Memory B cell (primary cell): Measurements from ENCODE around the gene ARPC5L.

Source experiments
- ATAC-seq: fragments of 150-1000 bp; cut with Tn5 transposase; 2 replicates; pipeline ENCODE4 v1.10.0; 2021; ENCODE audit warnings: low read depth, mild to moderate bottlenecking, moderate library complexity
- DNase-seq, 2 donors: peaks; one replicate each; pipeline ENCODE4 v3.0.0; 2022; ENCODE audit warnings: low spot score in 2 of 2
- H3K27ac Mint-ChIP-seq: one replicate; pipeline ENCODE4 v1.8.0; 2022; ENCODE audit warnings: mild to moderate bottlenecking, moderate library complexity, mixed read lengths
- H3K27me3 Mint-ChIP-seq: one replicate; pipeline ENCODE4 v1.8.0; 2022; ENCODE audit warnings: mixed read lengths
- H3K36me3 Mint-ChIP-seq: one replicate; pipeline ENCODE4 v1.8.0; 2022; ENCODE audit warnings: mild to moderate bottlenecking, mixed read lengths
- H3K4me1 Mint-ChIP-seq: one replicate; pipeline ENCODE4 v1.8.0; 2022; ENCODE audit warnings: mixed read lengths
- H3K4me3 Mint-ChIP-seq: one replicate; pipeline ENCODE4 v1.8.0; 2022; ENCODE audit warnings: mild to moderate bottlenecking, moderate library complexity, mixed read lengths
- H3K9me3 Mint-ChIP-seq: one replicate; pipeline ENCODE4 v1.8.0; 2022; ENCODE audit warnings: mixed read lengths

ARPC5L gene

GRCh38 chr9:124861342-124862229, at the start of gene ARPC5L, which contains the start of gene RPL35:
Gene ARPC5L, plus strand, starts transcription at chr9:124862130. Its CDS starts 7,161 bp downstream, at chr9:124869291.
Gene RPL35, minus strand, starts transcription at chr9:124861957. Its CDS starts 45 bp downstream, at chr9:124861912.
- no peaks in the 10 kb centered on the region for H3K9me3 Mint-ChIP-seq
- DNase-seq, result peak; percentile 94 to 95
- peak within 1 kb of the TSS; percentile 99 for H3K4me3 Mint-ChIP-seq
- peak within 1 kb of the TSS; percentile 90 for H3K27ac Mint-ChIP-seq
- peaks cover 18% of the 10 kb centered on the region for H3K36me3 Mint-ChIP-seq
- H3K27me3 Mint-ChIP-seq, result no peaks in the 10 kb centered on the region
- peaks cover 29% of the 10 kb centered on the region for H3K4me1 Mint-ChIP-seq
- ATAC-seq, result peak; percentile 91

- no peak overlapping the region for H3K27ac Mint-ChIP-seq
- ATAC-seq (no peak), DNase-seq (no peak)
- H3K4me3 Mint-ChIP-seq, result no peak overlapping the region
- peaks cover 4% of the 10 kb centered on the region for H3K36me3 Mint-ChIP-seq
- peaks cover 2% of the 10 kb centered on the region for H3K4me1 Mint-ChIP-seq
- no peaks in the 10 kb centered on the region for H3K9me3 Mint-ChIP-seq
- H3K27me3 Mint-ChIP-seq, result peaks cover 3% of the 10 kb centered on the region
These were observed 49.5 kb upstream of the ARPC5L start for GRCh38 chr9:124812441-124812876.

GRCh38 chr9:124813041-124813440, 48.9 kb upstream of the ARPC5L start:
- H3K27me3 Mint-ChIP-seq, result peaks cover 4% of the 10 kb centered on the region
- H3K36me3 Mint-ChIP-seq, result peaks cover 4% of the 10 kb centered on the region
- H3K27ac Mint-ChIP-seq, result no peak overlapping the region
- peaks cover 3% of the 10 kb centered on the region for H3K4me1 Mint-ChIP-seq
- no peak overlapping the region for H3K4me3 Mint-ChIP-seq
- no peaks in the 10 kb centered on the region for H3K9me3 Mint-ChIP-seq
- ATAC-seq (no peak), DNase-seq (no peak)

- Mint-ChIP-seq H3K9me3 (no peaks in the 10 kb centered on the region), H3K27ac (no peak overlapping the region), H3K36me3 (no peaks in the 10 kb centered on the region), H3K4me3 (no peak overlapping the region), H3K4me1 (peaks cover 5% of the 10 kb centered on the region), H3K27me3 (peaks cover 5% of the 10 kb centered on the region)
- DNase-seq (no peak), ATAC-seq (no peak)
These were observed 48.3 kb upstream of the ARPC5L start for GRCh38 chr9:124813501-124814163.

GRCh38 chr9:124814164-124814535, 47.8 kb upstream of the ARPC5L start:
- Mint-ChIP-seq H3K4me3 (no peak overlapping the region), H3K36me3 (no peaks in the 10 kb centered on the region), H3K27ac (no peak overlapping the region), H3K4me1 (peaks cover 5% of the 10 kb centered on the region), H3K9me3 (no peaks in the 10 kb centered on the region), H3K27me3 (peaks cover 5% of the 10 kb centered on the region)
- ATAC-seq, result no peak
- no peak for DNase-seq

- Mint-ChIP-seq H3K27me3 (peaks cover 5% of the 10 kb centered on the region), H3K9me3 (no peaks in the 10 kb centered on the region), H3K36me3 (no peaks in the 10 kb centered on the region), H3K27ac (no peak overlapping the region), H3K4me1 (peaks cover 5% of the 10 kb centered on the region), H3K4me3 (no peak overlapping the region)
- ATAC-seq (no peak), DNase-seq (no peak)
These were observed 46.3 kb upstream of the ARPC5L start for GRCh38 chr9:124815601-124816000.

- no peak overlapping the region for H3K4me3 Mint-ChIP-seq
- H3K27me3 Mint-ChIP-seq, result peaks cover 5% of the 10 kb centered on the region
- H3K9me3 Mint-ChIP-seq, result no peaks in the 10 kb centered on the region
- no peak for DNase-seq
- peak; percentile 29 for ATAC-seq
- peaks cover 5% of the 10 kb centered on the region for H3K4me1 Mint-ChIP-seq
- H3K36me3 Mint-ChIP-seq, result no peaks in the 10 kb centered on the region
- no peak overlapping the region for H3K27ac Mint-ChIP-seq
These were observed 43.3 kb upstream of the ARPC5L start for GRCh38 chr9:124818431-124819281.

GRCh38 chr9:124820698-124821623, 41.0 kb upstream of the ARPC5L start:
- DNase-seq (no peak), ATAC-seq (no peak)
- Mint-ChIP-seq H3K36me3 (no peaks in the 10 kb centered on the region), H3K9me3 (no peaks in the 10 kb centered on the region), H3K4me1 (peaks cover 5% of the 10 kb centered on the region), H3K27ac (no peak overlapping the region), H3K4me3 (no peak overlapping the region), H3K27me3 (peaks cover 5% of the 10 kb centered on the region)

GRCh38 chr9:124828489-124829333, 33.2 kb upstream of the ARPC5L start:
- Mint-ChIP-seq H3K9me3 (peaks cover 5% of the 10 kb centered on the region), H3K27ac (no peak overlapping the region), H3K27me3 (peaks cover 4% of the 10 kb centered on the region), H3K4me1 (peaks cover 4% of the 10 kb centered on the region), H3K36me3 (no peaks in the 10 kb centered on the region), H3K4me3 (no peak overlapping the region)
- no peak for DNase-seq
- no peak for ATAC-seq

- Mint-ChIP-seq H3K27ac (no peak overlapping the region), H3K36me3 (no peaks in the 10 kb centered on the region), H3K9me3 (peaks cover 5% of the 10 kb centered on the region), H3K27me3 (peaks cover 4% of the 10 kb centered on the region), H3K4me3 (no peak overlapping the region), H3K4me1 (peaks cover 4% of the 10 kb centered on the region)
- no peak for ATAC-seq
- no peak for DNase-seq
These were observed 32.6 kb upstream of the ARPC5L start for GRCh38 chr9:124829334-124829669.

- no peak overlapping the region for H3K27ac Mint-ChIP-seq
- H3K4me3 Mint-ChIP-seq, result no peak overlapping the region
- ATAC-seq, result no peak
- peaks cover 6% of the 10 kb centered on the region for H3K27me3 Mint-ChIP-seq
- H3K36me3 Mint-ChIP-seq, result no peaks in the 10 kb centered on the region
- DNase-seq, result no peak
- peaks cover 4% of the 10 kb centered on the region for H3K4me1 Mint-ChIP-seq
- peaks cover 5% of the 10 kb centered on the region for H3K9me3 Mint-ChIP-seq
These were observed 31.3 kb upstream of the ARPC5L start for GRCh38 chr9:124830593-124830992.

GRCh38 chr9:124831642-124832364, 30.1 kb upstream of the ARPC5L start:
- Mint-ChIP-seq H3K9me3 (peaks cover 5% of the 10 kb centered on the region), H3K27me3 (peaks cover 9% of the 10 kb centered on the region), H3K27ac (no peak overlapping the region), H3K4me3 (no peak overlapping the region), H3K36me3 (no peaks in the 10 kb centered on the region), H3K4me1 (peaks cover 4% of the 10 kb centered on the region)
- ATAC-seq, result no peak
- DNase-seq, result no peak
